ENCODE results near the gene LMAN1L.

LMAN1L gene

DNA sequence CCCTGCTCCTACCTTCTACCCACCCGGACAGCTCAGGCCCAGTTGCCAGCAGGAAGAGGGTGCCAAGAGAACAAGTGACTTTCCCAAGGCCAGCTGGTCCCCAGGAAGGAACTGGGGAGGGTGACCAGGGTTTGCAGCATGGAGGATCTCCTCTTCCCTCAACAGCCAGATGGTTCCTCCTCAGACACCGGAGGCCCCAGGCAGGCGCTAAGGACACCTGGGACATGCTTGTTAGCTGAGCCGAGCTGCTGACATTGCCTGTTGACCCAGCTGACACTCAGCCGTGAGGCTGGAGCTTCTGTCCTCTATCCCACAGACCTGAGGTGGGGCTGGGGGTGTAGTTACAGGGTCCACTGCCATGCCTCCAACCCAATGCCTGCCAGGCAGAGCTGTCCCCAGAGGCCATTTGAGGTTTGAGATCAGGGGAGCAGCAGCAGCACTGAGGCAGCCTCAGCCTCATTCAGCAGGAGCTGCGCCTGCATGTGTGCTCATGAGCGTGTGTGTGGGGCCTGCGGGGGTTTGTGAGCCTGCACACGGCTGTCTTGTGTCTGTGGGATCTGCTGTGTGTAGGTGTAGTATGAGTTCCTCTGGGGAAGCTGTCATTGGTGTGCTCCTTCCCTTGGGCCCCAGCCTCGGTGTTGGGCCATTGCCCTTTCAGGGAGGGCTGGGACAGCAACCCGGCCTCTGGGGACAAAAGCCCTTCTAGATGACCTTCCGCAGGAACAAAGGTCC is 20.9 kb downstream of the LMAN1L start:
- no peaks in the 10 kb centered on the region for H3K79me2 ChIP-seq (ENCODE audit: insufficient read depth, low read length)
- no peak overlapping the region for H3K27ac ChIP-seq (ENCODE audit: low read length)
- DNase-seq (no peak), ATAC-seq (ENCODE audit: insufficient read depth, low read depth) (no peak; the same call in 2 of the 3 replicates)
- no peak for TF ChIP-seq EZH2 (IDR thresholded peaks at IDR 0.05; ENCODE audit: borderline replicate concordance, low read depth, low read length, severe bottlenecking)
- TF ChIP-seq, protein P1, sequence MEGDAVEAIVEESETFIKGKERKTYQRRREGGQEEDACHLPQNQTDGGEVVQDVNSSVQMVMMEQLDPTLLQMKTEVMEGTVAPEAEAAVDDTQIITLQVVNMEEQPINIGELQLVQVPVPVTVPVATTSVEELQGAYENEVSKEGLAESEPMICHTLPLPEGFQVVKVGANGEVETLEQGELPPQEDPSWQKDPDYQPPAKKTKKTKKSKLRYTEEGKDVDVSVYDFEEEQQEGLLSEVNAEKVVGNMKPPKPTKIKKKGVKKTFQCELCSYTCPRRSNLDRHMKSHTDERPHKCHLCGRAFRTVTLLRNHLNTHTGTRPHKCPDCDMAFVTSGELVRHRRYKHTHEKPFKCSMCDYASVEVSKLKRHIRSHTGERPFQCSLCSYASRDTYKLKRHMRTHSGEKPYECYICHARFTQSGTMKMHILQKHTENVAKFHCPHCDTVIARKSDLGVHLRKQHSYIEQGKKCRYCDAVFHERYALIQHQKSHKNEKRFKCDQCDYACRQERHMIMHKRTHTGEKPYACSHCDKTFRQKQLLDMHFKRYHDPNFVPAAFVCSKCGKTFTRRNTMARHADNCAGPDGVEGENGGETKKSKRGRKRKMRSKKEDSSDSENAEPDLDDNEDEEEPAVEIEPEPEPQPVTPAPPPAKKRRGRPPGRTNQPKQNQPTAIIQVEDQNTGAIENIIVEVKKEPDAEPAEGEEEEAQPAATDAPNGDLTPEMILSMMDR (IDR thresholded peaks at IDR 0.05; ENCODE audit: borderline replicate concordance, extremely low read depth, low read length, poor library complexity, severe bottlenecking): no peak
- no peak overlapping the region for H2AFZ ChIP-seq (ENCODE audit: low read depth, low read length)
- H3K27me3 ChIP-seq (ENCODE audit: insufficient read depth, low read length, poor library complexity): no peaks in the 10 kb centered on the region
- H3K36me3 ChIP-seq (ENCODE audit: insufficient read depth, low read length): peaks cover 11% of the 10 kb centered on the region
- no peak overlapping the region for H3K9ac ChIP-seq (ENCODE audit: low read depth, low read length)
- H3K4me1 ChIP-seq (ENCODE audit: insufficient read depth, low read length): no peaks in the 10 kb centered on the region
- no peak overlapping the region for H3K4me3 ChIP-seq (ENCODE audit: low read depth in 1 of 2, low read length in 2 of 2)
- 0 out of 2 replicates have a peak, but pooled peaks cover 6% of the 10 kb centered on the region for H4K20me1 ChIP-seq (ENCODE audit: insufficient read depth, low read length)
- H3K4me2 ChIP-seq (ENCODE audit: insufficient read depth, low read length): no peak overlapping the region
- H3K9me3 ChIP-seq (ENCODE audit: insufficient read depth, low read length, severe bottlenecking): no peaks in the 10 kb centered on the region

DNA sequence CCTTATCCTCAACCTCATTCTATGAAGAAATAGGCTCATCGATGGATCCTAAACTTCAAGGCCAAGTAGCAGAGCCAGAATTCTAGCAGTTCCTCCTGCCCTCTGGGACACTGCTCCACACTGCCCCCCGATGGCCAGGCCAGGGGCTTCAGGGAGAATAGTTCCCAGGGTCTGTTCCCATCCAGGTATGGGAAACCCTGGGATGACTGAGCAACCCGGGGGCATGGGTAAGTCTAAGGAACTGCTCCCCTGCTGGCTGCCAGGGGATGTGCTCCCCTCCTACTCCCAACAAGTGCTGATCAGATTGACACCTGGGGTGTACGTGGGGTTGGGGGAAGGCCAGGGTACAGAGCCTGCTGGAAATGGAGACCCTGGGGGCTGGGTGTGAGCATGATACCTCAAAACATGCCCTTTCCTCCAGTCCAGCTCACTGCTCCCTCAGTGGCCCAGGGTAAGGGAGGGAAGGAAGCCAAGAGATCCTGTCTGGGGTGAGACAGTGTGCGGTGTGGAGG is 22.7 kb downstream of the LMAN1L start:
- no peak overlapping the region for H3K4me2 ChIP-seq (ENCODE audit: insufficient read depth, low read length)

DNA sequence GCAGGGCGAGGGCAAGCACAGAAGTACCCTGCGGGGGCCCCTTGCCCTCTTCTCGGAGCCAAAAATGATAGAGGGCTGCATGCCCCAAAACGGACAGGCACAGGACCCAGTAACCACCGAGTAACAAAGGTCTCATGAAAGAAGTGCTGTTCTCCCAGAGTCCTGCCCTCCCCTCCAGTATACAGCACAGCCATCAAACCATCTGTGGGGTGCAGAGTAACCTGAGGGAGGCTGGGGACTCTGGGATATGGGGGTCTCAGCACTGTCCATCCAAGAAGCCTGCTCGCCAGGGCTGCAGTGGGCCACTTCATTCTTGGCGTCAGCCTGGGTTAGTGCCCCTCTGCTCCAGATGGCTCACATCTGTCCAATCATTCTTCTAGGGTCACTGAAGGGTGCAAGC is 24.2 kb downstream of the LMAN1L start:
- Histone ChIP-seq H3K4me2 (ENCODE audit: insufficient read depth, low read length) (no peak overlapping the region), H3K79me2 (ENCODE audit: insufficient read depth, low read length) (peaks cover 5% of the 10 kb centered on the region; the same call in 1 of the 2 replicates), H2AFZ (ENCODE audit: low read depth, low read length) (no peak overlapping the region), H3K27ac (ENCODE audit: low read length) (no peak overlapping the region), H3K9ac (ENCODE audit: low read depth, low read length) (no peak overlapping the region), H3K4me3 (ENCODE audit: low read depth in 1 of 2, low read length in 2 of 2) (no peak overlapping the region), H3K36me3 (ENCODE audit: insufficient read depth, low read length) (peaks cover 38% of the 10 kb centered on the region), H3K9me3 (ENCODE audit: insufficient read depth, low read length, severe bottlenecking) (no peaks in the 10 kb centered on the region), H4K20me1 (ENCODE audit: insufficient read depth, low read length) (peaks cover 3% of the 10 kb centered on the region; the same call in 1 of the 2 replicates), H3K4me1 (ENCODE audit: insufficient read depth, low read length) (peaks cover 17% of the 10 kb centered on the region), H3K27me3 (ENCODE audit: insufficient read depth, low read length, poor library complexity) (no peaks in the 10 kb centered on the region)
- TF ChIP-seq, protein P1 (IDR thresholded peaks at IDR 0.05; ENCODE audit: borderline replicate concordance, extremely low read depth, low read length, poor library complexity, severe bottlenecking): no peak
- TF ChIP-seq EZH2 (IDR thresholded peaks at IDR 0.05; ENCODE audit: borderline replicate concordance, low read depth, low read length, severe bottlenecking): no peak
- no peak for ATAC-seq (ENCODE audit: insufficient read depth, low read depth)
- no peak for DNase-seq

More for the DNA sequence above, 22.7 kb downstream of the LMAN1L start:
- no peaks in the 10 kb centered on the region for H3K27me3 ChIP-seq (ENCODE audit: insufficient read depth, low read length, poor library complexity)
- H3K4me1 ChIP-seq (ENCODE audit: insufficient read depth, low read length): 0 out of 2 replicates have a peak, but pooled peaks cover 5% of the 10 kb centered on the region
- no peak for TF ChIP-seq EZH2 (IDR thresholded peaks at IDR 0.05; ENCODE audit: borderline replicate concordance, low read depth, low read length, severe bottlenecking)
- TF ChIP-seq, protein P1 (IDR thresholded peaks at IDR 0.05; ENCODE audit: borderline replicate concordance, extremely low read depth, low read length, poor library complexity, severe bottlenecking): peak; percentile 78
- ATAC-seq (ENCODE audit: insufficient read depth, low read depth) (peak; percentile 69), DNase-seq (peak; percentile 50)
- H3K27ac ChIP-seq (ENCODE audit: low read length): no peak overlapping the region
- H4K20me1 ChIP-seq (ENCODE audit: insufficient read depth, low read length): 0 out of 2 replicates have a peak, but pooled peaks cover 3% of the 10 kb centered on the region
- H3K36me3 ChIP-seq (ENCODE audit: insufficient read depth, low read length): peaks cover 29% of the 10 kb centered on the region
- no peaks in the 10 kb centered on the region for H3K79me2 ChIP-seq (ENCODE audit: insufficient read depth, low read length)
- H3K4me3 ChIP-seq (ENCODE audit: low read depth in 1 of 2, low read length in 2 of 2): no peak overlapping the region
- H2AFZ ChIP-seq (ENCODE audit: low read depth, low read length): no peak overlapping the region
- no peaks in the 10 kb centered on the region for H3K9me3 ChIP-seq (ENCODE audit: insufficient read depth, low read length, severe bottlenecking)
- H3K9ac ChIP-seq (ENCODE audit: low read depth, low read length): no peak overlapping the region
